ENCODE results near the gene NUDCD2.

GRCh38 chr5:163489745-163490075, 29.8 kb upstream of the NUDCD2 start:
- no peak for TF ChIP-seq POLR2A (IDR thresholded peaks at IDR 0.05)
- TF ChIP-seq, protein P1, sequence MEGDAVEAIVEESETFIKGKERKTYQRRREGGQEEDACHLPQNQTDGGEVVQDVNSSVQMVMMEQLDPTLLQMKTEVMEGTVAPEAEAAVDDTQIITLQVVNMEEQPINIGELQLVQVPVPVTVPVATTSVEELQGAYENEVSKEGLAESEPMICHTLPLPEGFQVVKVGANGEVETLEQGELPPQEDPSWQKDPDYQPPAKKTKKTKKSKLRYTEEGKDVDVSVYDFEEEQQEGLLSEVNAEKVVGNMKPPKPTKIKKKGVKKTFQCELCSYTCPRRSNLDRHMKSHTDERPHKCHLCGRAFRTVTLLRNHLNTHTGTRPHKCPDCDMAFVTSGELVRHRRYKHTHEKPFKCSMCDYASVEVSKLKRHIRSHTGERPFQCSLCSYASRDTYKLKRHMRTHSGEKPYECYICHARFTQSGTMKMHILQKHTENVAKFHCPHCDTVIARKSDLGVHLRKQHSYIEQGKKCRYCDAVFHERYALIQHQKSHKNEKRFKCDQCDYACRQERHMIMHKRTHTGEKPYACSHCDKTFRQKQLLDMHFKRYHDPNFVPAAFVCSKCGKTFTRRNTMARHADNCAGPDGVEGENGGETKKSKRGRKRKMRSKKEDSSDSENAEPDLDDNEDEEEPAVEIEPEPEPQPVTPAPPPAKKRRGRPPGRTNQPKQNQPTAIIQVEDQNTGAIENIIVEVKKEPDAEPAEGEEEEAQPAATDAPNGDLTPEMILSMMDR (IDR thresholded peaks at IDR 0.05) = no peak
